Neural crest cell (in vitro differentiated cells): Measurements from ENCODE around the gene MFAP5. TPM values are rescaled to one million over a fixed set of nuclear protein-coding genes. Genes with fewer than 3 reads are reported as not detected.

Experiments used
- DNase-seq: peaks from one replicate; pipeline ENCODE4 v3.0.0; 2021; ENCODE audit warnings: low read depth, mixed read lengths, low spot score
- H3K27ac Mint-ChIP-seq: one replicate; pipeline ENCODE4 v1.8.0; 2021; ENCODE audit warnings: mild to moderate bottlenecking, mixed read lengths; ENCODE audit not compliant: unreplicated experiment
- H3K27me3 Mint-ChIP-seq: 2 replicates; pipeline ENCODE4 v1.8.0; 2021; ENCODE audit warnings: low read depth, mild to moderate bottlenecking, mixed read lengths
- H3K36me3 Mint-ChIP-seq: 2 replicates; pipeline ENCODE4 v1.8.0; 2021; ENCODE audit warnings: low read depth, mild to moderate bottlenecking, mixed read lengths
- H3K4me1 Mint-ChIP-seq: 2 replicates; pipeline ENCODE4 v1.8.0; 2021; ENCODE audit warnings: mixed read lengths
- H3K4me3 Mint-ChIP-seq: one replicate; pipeline ENCODE4 v1.8.0; 2021; ENCODE audit warnings: mild to moderate bottlenecking, mixed read lengths
- H3K9me3 Mint-ChIP-seq: 2 replicates; pipeline ENCODE4 v1.8.0; 2021; ENCODE audit warnings: mixed read lengths
- total RNA-seq: library from RNA; stranded (reverse); gene quantifications from 2 replicates; pipeline ENCODE4 v1.2.1, GENCODE V29; 2021
- TF ChIP-seq, protein P1 (sequence below): fragments of 200-600 bp; sonication (generic); conservative IDR thresholded peaks from 2 replicates; pipeline ENCODE4 v1.5.0; 2021; ENCODE audit warnings: antibody characterized with exemption, mild to moderate bottlenecking

The MFAP5 gene
- total RNA-seq, 1 donor from 2014 or later = not detected

- peak overlapping the region; percentile 88 for H3K4me3 Mint-ChIP-seq
- no peaks in the 10 kb centered on the region for H3K9me3 Mint-ChIP-seq
- TF ChIP-seq, protein P1, sequence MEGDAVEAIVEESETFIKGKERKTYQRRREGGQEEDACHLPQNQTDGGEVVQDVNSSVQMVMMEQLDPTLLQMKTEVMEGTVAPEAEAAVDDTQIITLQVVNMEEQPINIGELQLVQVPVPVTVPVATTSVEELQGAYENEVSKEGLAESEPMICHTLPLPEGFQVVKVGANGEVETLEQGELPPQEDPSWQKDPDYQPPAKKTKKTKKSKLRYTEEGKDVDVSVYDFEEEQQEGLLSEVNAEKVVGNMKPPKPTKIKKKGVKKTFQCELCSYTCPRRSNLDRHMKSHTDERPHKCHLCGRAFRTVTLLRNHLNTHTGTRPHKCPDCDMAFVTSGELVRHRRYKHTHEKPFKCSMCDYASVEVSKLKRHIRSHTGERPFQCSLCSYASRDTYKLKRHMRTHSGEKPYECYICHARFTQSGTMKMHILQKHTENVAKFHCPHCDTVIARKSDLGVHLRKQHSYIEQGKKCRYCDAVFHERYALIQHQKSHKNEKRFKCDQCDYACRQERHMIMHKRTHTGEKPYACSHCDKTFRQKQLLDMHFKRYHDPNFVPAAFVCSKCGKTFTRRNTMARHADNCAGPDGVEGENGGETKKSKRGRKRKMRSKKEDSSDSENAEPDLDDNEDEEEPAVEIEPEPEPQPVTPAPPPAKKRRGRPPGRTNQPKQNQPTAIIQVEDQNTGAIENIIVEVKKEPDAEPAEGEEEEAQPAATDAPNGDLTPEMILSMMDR = no peak
- H3K27ac Mint-ChIP-seq = peak overlapping the region; percentile 51
- peaks cover 39% of the 10 kb centered on the region for H3K4me1 Mint-ChIP-seq
- H3K36me3 Mint-ChIP-seq = no peaks in the 10 kb centered on the region
- no peak for DNase-seq
- H3K27me3 Mint-ChIP-seq = no peaks in the 10 kb centered on the region
Observed at GRCh38 chr12:8698879-8699278, 36.3 kb upstream of the MFAP5 start.

GRCh38 chr12:8698132-8698851, 35.7 kb upstream of the MFAP5 start:
- peaks cover 39% of the 10 kb centered on the region for H3K4me1 Mint-ChIP-seq
- no peaks in the 10 kb centered on the region for H3K36me3 Mint-ChIP-seq
- no peaks in the 10 kb centered on the region for H3K27me3 Mint-ChIP-seq
- no peaks in the 10 kb centered on the region for H3K9me3 Mint-ChIP-seq
- peak; percentile 36 for DNase-seq
- TF ChIP-seq, protein P1 = no peak
- H3K27ac Mint-ChIP-seq = peak overlapping the region; percentile 96
- peak overlapping the region; percentile 88 for H3K4me3 Mint-ChIP-seq

DNA sequence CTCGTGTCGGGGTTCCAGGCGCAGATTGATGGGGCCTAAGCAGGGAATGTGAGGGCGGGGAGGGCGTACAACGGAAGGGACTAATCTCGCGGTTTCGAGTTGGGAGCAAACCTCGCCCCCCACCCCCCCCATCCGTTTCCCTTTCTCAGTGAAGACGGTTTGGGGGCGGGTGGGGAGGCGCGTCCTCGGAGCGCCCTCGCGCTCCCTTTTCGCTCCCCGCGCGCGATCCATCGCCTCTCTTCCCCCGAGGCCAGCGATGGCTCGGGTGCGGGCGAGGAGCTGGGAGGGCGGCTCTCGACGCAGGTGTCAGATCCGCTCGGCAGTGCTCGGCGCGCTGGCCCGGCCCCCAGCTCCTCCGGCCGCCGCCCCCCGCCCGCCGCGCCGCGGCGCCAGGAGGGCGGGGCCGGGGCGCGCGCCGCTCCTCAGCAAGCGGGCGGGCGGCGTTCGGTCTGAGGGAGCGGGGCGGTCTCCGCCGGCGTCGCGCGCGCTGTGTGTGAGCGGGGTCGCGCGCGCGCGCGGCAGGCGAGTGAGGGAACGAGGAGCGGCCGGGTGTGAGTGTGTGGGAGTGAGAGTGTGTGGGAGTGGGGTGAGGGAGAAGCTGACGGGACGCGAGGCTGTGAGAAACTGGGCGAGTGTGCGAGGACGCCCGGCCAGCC, 35.0 kb upstream of the MFAP5 start, which contains the start of gene RIMKLB:
Gene RIMKLB, plus strand, starts transcription at position 516 of the 656 bp plus-strand sequence. CDS start 15,876 bp downstream, outside the sequence.
- Mint-ChIP-seq H3K4me3 (peak within 1 kb of the TSS; percentile 95), H3K4me1 (peaks cover 44% of the 10 kb centered on the region), H3K36me3 (no peaks in the 10 kb centered on the region), H3K27ac (peak within 1 kb of the TSS; percentile 98), H3K27me3 (no peaks in the 10 kb centered on the region), H3K9me3 (no peaks in the 10 kb centered on the region)
- TF ChIP-seq, protein P1 = no peak
- DNase-seq = peak; percentile 68

DNA sequence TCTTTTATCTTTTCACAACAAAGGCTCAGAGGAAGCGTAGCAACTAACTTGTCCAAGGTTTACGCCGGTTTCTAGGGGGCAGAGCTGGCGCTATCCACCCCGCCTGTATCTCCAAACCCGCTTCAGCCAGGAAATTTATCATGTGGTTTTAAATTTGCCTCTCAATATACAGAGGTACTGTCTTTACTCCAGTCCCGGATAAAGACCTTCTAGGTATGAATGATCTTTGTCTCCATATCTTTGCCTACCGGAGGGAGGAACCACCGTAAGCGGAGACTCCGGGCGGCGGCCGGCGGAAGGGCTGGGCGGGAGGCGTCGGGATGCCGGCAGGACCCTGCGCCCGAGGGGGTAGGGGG, 34.5 kb upstream of the MFAP5 start:
- TF ChIP-seq, protein P1 = peak; percentile 33
- H3K4me3 Mint-ChIP-seq = peak overlapping the region; percentile 95
- DNase-seq = peak; percentile 46
- peaks cover 47% of the 10 kb centered on the region for H3K4me1 Mint-ChIP-seq
- peak overlapping the region; percentile 98 for H3K27ac Mint-ChIP-seq
- no peaks in the 10 kb centered on the region for H3K9me3 Mint-ChIP-seq
- H3K36me3 Mint-ChIP-seq = no peaks in the 10 kb centered on the region
- no peaks in the 10 kb centered on the region for H3K27me3 Mint-ChIP-seq

- Mint-ChIP-seq H3K4me3 (peak overlapping the region; percentile 95), H3K9me3 (no peaks in the 10 kb centered on the region), H3K4me1 (peaks cover 50% of the 10 kb centered on the region), H3K27ac (peak overlapping the region; percentile 98), H3K27me3 (no peaks in the 10 kb centered on the region), H3K36me3 (no peaks in the 10 kb centered on the region)
- TF ChIP-seq, protein P1 = no peak
- no peak for DNase-seq
Observed at GRCh38 chr12:8696442-8697090, 33.9 kb upstream of the MFAP5 start.
